SU-DHL-6 (cell line): ENCODE data around the gene CCDC61.

Experiments used
- H2AFZ ChIP-seq: fragments of 200-600 bp; sonication (generic); 2 replicates; pipeline ENCODE4 v1.6.1; 2014; ENCODE audit warnings: low read depth, mild to moderate bottlenecking, moderate library complexity, mixed read lengths, antibody characterized with exemption, low read length; ENCODE audit not compliant: severe bottlenecking
- H3F3A ChIP-seq: fragments of 200-600 bp; shearing (Covaris generic); 2 replicates; pipeline ENCODE4 v1.6.0; 2016; ENCODE audit warnings: antibody characterized with exemption, mild to moderate bottlenecking; ENCODE audit not compliant: insufficient read depth
- H3K27ac ChIP-seq: fragments of 200-600 bp; sonication (generic); 2 replicates; pipeline ENCODE4 v1.5.1; 2016; ENCODE audit warnings: low read depth, mild to moderate bottlenecking, low read length, moderate library complexity, mixed read lengths
- H3K27me3 ChIP-seq: fragments of 200-600 bp; sonication (generic), shearing (Covaris generic); 2 replicates; pipeline ENCODE4 v1.6.0; 2014; ENCODE audit warnings: mild to moderate bottlenecking, low read length
- H3K36me3 ChIP-seq: fragments of 200-600 bp; sonication (generic); 2 replicates; pipeline ENCODE4 v1.6.1; 2014; ENCODE audit warnings: mild to moderate bottlenecking, low read length, mixed read lengths
- H3K4me2 ChIP-seq: fragments of 300-600, 200-600 bp; shearing (Covaris generic), sonication (generic); 2 replicates; pipeline ENCODE4 v1.6.0; 2014; ENCODE audit warnings: low read length, low read depth, mild to moderate bottlenecking; ENCODE audit not compliant: poor library complexity, severe bottlenecking
- H3K4me3 ChIP-seq: fragments of 200-600 bp; sonication (generic); 2 replicates; pipeline ENCODE4 v1.5.1; 2014; ENCODE audit warnings: antibody characterized with exemption, low read length, mild to moderate bottlenecking, mixed read lengths; ENCODE audit not compliant: insufficient read depth, poor library complexity, severe bottlenecking
- H3K79me2 ChIP-seq: fragments of 200-600 bp; sonication (generic); 2 replicates; pipeline ENCODE4 v1.6.1; 2014; ENCODE audit warnings: mild to moderate bottlenecking, low read length, moderate library complexity; ENCODE audit not compliant: insufficient read depth
- H3K9ac ChIP-seq: fragments of 200-600 bp; sonication (generic); 2 replicates; pipeline ENCODE4 v1.7.0; 2014; ENCODE audit warnings: mild to moderate bottlenecking, low read length
- H3K9me2 ChIP-seq: fragments of 200-600 bp; sonication (generic); replicated peaks from 2 replicates; pipeline ENCODE4 v1.6.1; 2014; ENCODE audit warnings: low read length; ENCODE audit not compliant: insufficient read depth
- H3K9me3 ChIP-seq: fragments of 200-600 bp; sonication (generic); 2 replicates; pipeline ENCODE4 v1.6.1; 2014; ENCODE audit warnings: low read length, mixed read lengths; ENCODE audit not compliant: insufficient read depth
- H4K20me1 ChIP-seq: fragments of 200-600 bp; sonication (generic); 2 replicates; pipeline ENCODE4 v1.6.1; 2014; ENCODE audit warnings: low read depth, mild to moderate bottlenecking, antibody characterized with exemption, low read length, moderate library complexity, mixed read lengths
- CTCF ChIP-seq: fragments of 200-600 bp; sonication (generic); IDR thresholded peaks from one replicate; pipeline ENCODE4 v1.5.1; 2017; ENCODE audit warnings: antibody characterized with exemption, mild to moderate bottlenecking, low read length, moderate library complexity; ENCODE audit not compliant: insufficient read depth, poor library complexity, severe bottlenecking
- EZH2phosphoT487 ChIP-seq: fragments of 200-600 bp; sonication (generic), shearing (Covaris generic); conservative IDR thresholded peaks from 2 replicates; pipeline ENCODE4 v1.6.1; 2018; ENCODE audit warnings: mild to moderate bottlenecking, antibody characterized with exemption, low read length, moderate library complexity, mixed read lengths

CCDC61 gene

GRCh38 chr19:46049597-46049996, 54.3 kb downstream of the CCDC61 start:
- no peaks in the 10 kb centered on the region for H3K27me3 ChIP-seq
- no peak overlapping the region for H3K27ac ChIP-seq

GRCh38 chr19:46052896-46053295, 57.6 kb downstream of the CCDC61 start:
- no peak overlapping the region for H3K27ac ChIP-seq
- no peaks in the 10 kb centered on the region for H3K9me3 ChIP-seq
- H3K36me3 ChIP-seq = no peaks in the 10 kb centered on the region
- H3K9ac ChIP-seq = no peak overlapping the region
- no peak overlapping the region for H3K4me2 ChIP-seq
- no peaks in the 10 kb centered on the region for H3K27me3 ChIP-seq
- H3K4me3 ChIP-seq = no peak overlapping the region
- H2AFZ ChIP-seq = no peak overlapping the region
- TF ChIP-seq EZH2phosphoT487 (no peak), CTCF (no peak)
- H3K9me2 ChIP-seq = no peaks in the 10 kb centered on the region
- no peaks in the 10 kb centered on the region for H3K79me2 ChIP-seq
- H4K20me1 ChIP-seq = no peaks in the 10 kb centered on the region
- H3F3A ChIP-seq = no peaks in the 10 kb centered on the region

More at GRCh38 chr19:46049597-46049996, 54.3 kb downstream of the CCDC61 start:
- H3K4me3 ChIP-seq = no peak overlapping the region
- no peaks in the 10 kb centered on the region for H3K9me3 ChIP-seq
- H3K9me2 ChIP-seq = no peaks in the 10 kb centered on the region
- H4K20me1 ChIP-seq = no peaks in the 10 kb centered on the region
- no peak for TF ChIP-seq CTCF
- TF ChIP-seq EZH2phosphoT487 = no peak
- H3K4me2 ChIP-seq = no peak overlapping the region
- no peaks in the 10 kb centered on the region for H3K36me3 ChIP-seq
- H3F3A ChIP-seq = no peaks in the 10 kb centered on the region
- H3K79me2 ChIP-seq = no peaks in the 10 kb centered on the region
- H3K9ac ChIP-seq = no peak overlapping the region
- H2AFZ ChIP-seq = no peak overlapping the region

- Histone ChIP-seq H3K79me2 (no peaks in the 10 kb centered on the region), H3K4me2 (no peak overlapping the region), H3K27ac (no peak overlapping the region), H3K9me3 (peaks cover 15% of the 10 kb centered on the region; the same call in 1 of the 2 replicates), H3K27me3 (no peaks in the 10 kb centered on the region), H3K9me2 (no peaks in the 10 kb centered on the region), H3K4me3 (no peak overlapping the region), H3K36me3 (no peaks in the 10 kb centered on the region), H3F3A (no peaks in the 10 kb centered on the region), H4K20me1 (no peaks in the 10 kb centered on the region), H2AFZ (no peak overlapping the region), H3K9ac (no peak overlapping the region)
- TF ChIP-seq EZH2phosphoT487 (no peak), CTCF (no peak)
Measured at GRCh38 chr19:46056536-46056935, 61.3 kb downstream of the CCDC61 start.

GRCh38 chr19:46058778-46059177, 63.5 kb downstream of the CCDC61 start:
- Histone ChIP-seq H3K36me3 (no peaks in the 10 kb centered on the region), H3K4me2 (no peak overlapping the region), H3K27me3 (no peaks in the 10 kb centered on the region), H3F3A (no peaks in the 10 kb centered on the region), H4K20me1 (no peaks in the 10 kb centered on the region), H3K9me3 (peaks cover 15% of the 10 kb centered on the region; the same call in 1 of the 2 replicates), H3K9me2 (no peaks in the 10 kb centered on the region), H3K79me2 (no peaks in the 10 kb centered on the region), H3K9ac (no peak overlapping the region), H3K4me3 (no peak overlapping the region), H3K27ac (no peak overlapping the region), H2AFZ (no peak overlapping the region)
- TF ChIP-seq EZH2phosphoT487 = no peak
